HK-2 (cell line): ENCODE measurements around the gene TBXAS1.
A peak's percentile ranks its signal among the peaks of the same experiment; 100 is the strongest.
"Not testable (repeated sequence)": the region's sequence is repeated elsewhere in the genome, so short reads cannot be mapped to it uniquely, and the experiment has no call there.

ENCODE experiments used
- DNase-seq: peaks from one replicate; pipeline ENCODE4 v3.0.0-alpha.2; 2018; ENCODE audit not compliant: unreplicated experiment

Gene TBXAS1

DNA sequence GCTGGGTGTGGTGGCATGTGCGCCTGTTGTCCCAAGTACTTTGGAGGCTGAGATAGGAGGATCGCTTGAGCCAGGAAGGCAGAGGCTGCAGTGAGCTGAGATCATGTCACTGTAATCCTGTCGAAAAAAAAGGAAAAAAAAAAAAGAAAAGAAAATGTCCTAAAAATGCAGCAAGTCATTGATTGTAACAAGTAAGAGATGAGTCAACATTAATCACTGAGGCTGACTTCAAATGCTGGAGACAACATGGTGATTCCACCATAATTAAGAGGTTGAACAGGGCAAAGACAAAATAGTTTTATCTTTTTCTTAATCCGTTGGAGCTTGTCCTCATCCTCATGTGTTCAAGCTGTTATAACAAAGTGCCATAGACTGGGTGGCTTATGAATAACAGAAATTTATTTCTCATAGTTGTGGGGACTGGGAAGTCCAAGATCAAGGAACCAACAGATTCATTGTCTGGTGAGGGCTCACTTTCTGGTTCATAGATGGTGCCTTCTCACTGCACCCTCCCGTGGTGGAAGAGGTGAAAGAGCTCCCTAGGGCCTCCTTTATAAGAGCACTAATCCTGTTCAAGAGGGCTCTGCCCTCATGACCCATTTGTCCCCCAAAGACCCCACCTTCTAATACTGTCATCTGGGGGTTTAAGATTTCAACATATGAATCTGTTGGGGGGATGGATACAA lies 60.3 kb downstream of the TBXAS1 start:
- DNase-seq: no peak

DNA sequence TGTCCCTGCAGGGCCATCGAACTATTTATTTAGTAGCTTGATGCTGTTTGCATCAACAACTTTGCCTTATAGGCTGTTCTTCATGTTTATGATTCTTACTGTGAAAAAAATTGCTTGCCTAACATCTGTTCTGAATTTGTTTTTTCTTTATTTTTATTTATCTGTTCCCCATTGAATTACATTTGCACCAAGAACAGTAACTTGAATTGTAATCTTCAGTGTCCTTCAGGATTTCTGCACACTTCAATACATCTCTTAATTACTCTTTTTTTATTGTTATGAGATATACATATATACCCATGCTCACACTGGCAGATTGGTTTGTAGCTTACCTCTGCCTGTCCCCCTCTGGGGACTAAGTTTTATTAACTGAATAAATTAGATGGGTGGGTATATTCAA lies 64.4 kb downstream of the TBXAS1 start:
- DNase-seq: no peak

DNA sequence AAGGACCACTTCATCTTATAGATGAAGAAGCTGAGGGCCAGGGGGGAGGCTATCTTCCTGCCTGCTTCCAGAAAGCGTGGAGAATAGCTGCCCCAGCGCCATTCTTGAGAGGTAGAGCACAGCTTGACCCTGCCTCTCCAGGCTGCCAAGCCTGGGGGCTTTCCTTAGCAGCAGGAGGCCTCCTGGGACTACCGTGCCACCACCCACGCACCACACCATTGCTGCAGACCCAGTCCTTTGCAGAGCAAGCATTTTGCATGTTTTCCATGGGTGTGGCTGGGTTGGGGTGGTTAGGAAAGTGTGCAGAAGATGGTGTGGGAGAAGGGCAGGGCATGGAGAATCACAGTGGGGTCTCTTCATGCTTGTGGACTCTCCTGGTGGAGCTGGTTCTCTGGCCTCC lies 64.9 kb downstream of the TBXAS1 start:
- no peak for DNase-seq

DNA sequence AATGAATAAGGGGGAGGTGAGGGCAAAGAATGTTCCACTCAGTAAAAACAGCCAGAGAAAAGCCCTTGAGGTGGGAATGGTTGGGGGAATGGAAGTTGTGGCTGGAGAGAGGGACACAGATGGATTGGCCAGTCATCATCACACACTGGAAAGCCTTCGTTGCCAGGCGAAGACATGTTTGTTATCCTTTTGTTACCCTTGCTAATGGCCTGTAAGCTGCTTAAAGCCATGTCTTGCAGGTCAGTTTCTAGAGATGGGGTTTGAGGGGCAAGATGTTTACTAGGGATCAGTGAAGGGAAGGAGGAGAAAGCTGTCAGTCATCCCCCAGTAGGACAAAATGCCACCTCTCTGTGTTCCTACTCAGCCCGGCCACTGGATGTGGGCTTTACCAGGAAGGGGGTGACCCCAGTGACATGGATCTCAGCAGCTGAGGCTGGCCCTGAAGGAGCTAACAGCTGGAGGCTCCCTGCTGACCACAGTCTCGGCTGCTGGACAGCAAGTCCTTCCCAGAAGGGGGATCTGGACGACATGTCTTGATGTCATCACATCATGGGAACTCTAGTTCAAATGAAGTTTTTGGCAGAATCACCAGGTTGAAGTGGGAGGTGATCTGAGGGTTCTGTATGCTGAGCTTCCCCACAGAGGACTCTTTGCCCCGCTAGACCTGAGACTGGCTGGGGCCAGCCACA lies 66.2 kb downstream of the TBXAS1 start:
- DNase-seq: no peak

DNA sequence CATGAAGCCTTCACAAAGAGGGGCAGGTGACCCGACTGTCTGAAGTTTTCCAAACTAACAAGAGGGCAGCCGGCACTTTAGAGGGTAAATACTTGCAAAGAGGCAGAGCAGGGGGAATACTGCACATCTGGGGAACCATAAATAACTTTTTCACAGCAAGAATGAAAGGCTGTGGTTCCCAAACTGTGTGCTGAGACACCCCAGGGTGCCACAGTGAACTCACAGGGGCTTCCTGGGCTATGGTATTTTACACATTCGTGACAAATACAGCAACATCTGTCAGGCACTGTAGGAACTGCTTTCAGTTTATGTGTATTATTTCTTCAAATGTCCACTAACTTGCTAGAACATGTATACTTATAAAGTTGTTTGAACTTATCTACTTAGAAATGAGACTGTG lies 67.2 kb downstream of the TBXAS1 start:
- no peak for DNase-seq

DNA sequence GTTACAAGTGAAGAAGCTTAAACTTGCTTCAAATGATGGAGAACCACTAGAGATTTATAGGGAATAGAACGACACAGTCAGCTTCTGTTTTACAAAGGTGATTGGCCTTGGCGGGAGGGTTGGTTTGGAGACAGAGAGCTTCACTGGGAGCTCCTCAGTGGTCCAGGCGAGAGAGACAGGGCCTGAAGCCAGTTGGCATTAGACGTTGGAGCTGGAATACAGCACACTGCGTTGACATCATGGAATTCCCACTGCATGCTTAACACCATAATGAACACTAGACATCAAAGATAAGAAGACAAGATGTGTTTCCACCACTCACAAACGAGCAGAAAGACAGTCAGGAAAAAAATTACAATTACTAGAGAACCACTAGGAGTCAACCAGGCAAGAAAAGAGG lies 67.8 kb downstream of the TBXAS1 start:
- no peak for DNase-seq

DNA sequence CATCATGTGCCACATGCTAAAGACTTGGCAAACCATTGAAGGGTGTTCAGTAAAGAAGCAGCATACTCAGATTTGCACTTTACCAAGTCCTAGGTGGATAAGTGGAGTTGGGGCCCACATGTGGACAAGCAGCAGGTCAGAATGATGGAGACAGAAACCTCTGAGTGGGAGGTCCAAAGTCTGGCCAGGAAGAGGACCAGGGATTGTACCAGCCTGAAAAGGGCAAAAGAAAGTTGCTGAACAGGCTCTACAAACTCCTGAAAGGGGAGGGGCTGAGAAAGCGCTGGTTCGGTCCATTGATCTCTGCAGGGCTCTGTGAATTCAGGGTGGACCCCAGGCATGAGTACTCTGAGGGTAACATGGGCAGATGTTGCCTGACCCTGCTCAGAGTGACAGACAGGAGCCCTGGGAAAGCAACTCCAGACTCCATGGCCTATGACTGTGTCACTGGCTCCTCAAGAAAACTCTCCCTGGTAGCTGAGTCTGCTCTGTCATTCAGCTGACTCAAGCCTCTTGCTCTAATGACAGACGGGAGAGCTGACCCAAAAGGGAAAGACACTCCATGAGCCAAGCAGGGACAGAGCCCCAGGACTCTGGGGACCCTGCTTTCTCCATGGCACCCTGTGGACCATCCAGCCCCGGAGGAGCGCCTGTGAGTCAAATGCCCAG lies 68.5 kb downstream of the TBXAS1 start:
- no peak for DNase-seq

DNA sequence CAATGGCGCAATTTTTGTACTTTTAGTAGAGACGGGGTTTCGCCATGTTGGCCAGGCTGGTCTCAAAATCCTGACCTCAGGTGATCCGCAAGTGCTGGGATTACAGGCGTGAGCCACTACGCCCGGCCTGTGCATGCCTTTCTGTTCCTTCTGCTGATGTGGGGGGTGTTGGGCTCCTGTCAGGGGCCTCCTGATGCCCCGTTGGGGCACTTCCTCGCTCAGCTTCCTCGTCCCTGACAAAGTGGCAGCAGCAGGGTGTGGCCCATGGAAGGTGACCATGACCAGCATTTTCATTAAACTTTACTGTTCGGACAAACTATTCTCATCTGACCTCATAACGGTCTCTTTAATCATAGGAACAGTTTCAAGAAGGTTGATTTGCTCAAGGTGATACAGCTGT lies 69.4 kb downstream of the TBXAS1 start:
- DNase-seq: no peak

DNA sequence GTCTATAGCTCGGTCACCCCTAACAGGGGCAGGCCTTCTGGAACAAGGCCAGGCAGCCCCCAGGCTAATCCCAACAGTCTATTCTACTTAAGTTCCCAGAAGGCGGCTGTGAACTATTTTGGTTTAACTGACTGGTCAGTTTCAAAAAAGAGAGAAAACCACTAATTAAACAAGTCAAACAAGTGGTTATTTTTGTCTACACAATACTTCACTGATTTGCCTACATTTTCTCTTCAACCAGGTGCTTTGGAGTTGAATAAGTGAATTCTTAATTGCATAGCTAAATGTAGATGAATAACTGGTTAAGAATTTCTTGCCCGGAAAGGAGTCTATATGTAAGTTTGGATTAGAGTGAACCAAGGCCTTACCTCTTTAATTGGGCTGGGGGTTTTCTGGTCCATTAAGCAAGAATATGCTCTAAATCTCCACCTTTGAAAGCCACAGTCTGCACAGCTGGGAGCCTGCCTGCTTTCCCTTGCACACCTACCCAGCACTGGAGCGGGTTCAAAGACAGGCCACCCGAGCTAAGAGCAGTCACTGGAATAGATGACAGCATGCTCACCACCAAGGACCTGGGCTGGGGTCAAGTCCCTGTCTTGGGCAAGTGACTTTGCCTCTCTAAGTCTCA lies 70.4 kb downstream of the TBXAS1 start:
- DNase-seq: peak; percentile 46

DNA sequence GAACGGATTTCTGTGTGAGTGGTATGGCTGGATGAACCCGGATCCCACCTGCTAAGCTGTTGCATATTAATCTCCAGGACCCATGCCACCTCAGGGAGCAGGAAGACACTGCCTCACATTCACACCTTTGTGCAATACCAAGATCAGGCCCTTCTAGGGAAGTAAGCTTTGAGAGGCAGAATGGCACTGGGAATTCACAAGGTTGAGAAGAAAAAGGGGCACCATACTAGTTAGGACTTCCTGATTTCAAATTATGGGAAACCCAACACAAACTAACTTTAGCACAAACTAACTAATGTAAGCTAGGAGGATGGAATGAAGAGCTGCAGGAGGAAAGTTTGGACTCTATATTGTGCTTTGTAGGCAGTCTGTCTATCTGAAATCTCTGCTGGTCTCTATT lies 71.3 kb downstream of the TBXAS1 start:
- DNase-seq: no peak

DNA sequence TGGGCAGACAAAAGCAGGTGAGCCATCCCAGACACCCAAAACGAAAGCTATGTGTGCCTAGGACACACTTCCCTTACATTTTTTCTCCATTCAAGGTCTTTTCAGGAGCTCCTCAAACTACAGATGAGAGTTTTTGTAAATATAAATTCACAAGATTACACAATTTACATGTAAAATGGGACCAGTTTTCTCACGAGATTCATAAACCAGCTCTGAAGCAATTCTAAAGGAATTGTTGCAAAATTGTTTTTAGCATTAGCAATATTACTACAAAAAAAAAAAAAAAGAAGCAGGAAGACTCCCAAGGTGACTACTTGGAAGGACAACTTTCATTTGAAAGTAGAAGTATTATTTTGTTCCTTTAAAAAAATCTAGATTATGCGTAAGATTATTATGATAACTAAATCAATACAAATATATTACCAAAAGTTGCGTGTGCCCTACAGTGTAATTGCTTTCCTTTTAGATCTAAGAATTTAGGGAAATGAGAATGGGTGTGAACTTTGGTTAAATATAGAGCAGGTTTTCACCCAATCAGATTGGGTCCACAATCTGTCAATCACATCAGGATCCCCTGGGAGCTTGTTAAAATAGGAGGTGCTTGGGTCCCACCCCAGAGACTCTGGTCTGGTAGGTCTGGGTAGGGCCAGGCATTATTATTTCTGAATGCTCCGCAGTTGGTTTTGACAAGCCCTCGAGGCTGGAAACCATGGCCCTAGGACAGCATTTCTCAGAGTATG lies 72.2 kb downstream of the TBXAS1 start:
- DNase-seq: no peak

DNA sequence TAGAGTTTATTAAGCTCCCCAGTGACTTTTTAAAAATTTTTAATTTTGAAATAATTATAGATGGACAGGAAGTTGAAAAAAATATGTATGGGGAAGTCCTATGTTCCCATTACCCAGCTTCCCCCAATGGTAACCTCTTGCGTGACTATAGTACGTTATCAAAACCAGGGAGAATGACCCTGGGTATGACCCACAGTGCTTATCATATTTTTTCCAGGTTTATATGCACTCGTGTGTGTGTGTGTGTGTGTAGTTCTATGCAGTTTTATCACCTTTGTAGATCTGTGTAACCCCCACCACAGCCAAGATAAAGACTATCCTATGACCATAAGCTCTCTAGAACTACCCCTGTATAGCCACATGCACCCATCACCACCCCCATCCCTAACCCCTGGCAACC lies 72.8 kb downstream of the TBXAS1 start:
- DNase-seq: no peak

DNA sequence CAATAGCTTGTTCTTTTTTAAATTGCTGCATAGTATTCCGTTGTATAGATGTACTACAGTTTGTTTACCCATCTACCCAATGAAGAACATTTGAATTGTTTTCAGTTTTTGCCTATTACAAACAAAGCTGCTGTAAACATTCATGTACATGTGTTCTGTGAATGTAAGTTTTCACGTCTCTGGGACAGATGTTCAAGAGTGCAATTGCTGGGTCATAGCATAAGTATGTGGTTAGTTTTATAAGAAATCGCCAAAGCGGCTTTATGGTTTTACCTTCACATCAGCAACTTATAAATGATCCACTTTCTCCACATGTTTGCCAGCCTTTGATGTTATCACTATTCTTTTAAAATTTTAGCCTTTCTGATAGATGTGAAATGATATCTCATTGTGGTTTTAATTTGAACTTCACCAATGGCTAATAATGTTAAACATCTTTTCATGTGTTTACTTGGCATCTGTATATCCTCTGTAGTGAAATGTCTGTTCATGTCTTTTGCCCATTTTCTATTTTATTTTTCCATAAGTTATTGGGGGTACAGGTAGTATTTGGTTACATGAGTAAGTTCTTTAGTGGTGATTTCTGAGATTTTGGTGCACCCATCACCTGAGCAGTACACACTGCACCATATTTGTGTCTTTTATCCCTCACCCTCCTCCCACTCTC lies 73.5 kb downstream of the TBXAS1 start:
- DNase-seq: no peak

DNA sequence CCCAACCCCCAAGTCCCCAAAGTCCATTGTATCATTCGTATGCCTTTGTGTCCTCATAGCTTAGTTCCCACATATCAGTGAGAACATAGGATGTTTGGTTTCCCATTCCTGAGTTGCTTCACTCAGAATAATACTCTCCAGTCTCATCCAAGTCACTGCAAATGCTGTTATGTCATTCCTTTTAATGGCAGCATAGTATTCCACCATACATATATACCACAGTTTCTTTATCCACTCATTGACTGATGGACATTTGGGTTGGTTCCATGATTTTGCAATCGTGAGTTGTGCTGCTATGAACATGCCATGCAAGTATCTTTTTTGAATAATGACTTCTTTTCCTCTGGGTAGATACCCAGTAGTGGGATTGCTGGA lies 74.0 kb downstream of the TBXAS1 start:
- not testable (repeated sequence) for DNase-seq

DNA sequence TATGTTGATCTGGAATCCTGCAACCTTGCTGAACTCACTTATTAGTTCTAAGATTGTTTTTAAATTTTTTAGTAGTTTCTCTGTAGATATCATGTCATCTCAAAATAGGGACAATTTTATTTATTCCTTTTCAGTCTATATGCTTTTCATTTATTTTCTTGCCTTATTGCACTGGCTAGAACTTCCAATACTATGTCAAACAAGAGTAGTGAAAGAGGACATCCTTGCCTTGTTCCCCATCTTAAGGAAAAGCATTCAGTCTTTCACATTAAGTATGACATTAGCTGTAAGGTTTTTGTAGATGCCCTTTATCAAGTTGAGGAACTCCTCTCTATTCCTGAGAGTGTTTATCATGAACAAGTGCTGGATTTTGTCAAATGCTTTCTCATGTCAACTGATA lies 77.8 kb downstream of the TBXAS1 start:
- DNase-seq: no peak

DNA sequence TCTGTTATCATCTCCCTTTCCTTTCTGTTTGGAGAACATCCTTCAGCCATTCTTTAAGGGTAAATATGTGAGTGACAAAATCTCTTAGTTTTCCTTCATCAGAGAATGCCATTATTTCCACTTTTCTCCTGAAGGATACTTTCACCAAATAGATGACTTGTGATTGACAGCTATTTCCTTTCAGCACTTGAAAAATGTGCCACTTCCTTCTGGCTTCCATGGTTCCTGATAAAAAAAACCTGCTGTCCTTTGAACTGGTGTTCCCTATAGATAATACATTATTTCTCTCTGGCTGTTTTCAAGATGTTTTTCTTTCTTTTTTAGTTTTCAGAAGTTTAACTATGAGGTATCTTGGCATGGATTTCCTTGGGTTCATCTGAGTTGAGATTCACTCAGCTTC lies 79.7 kb downstream of the TBXAS1 start:
- no peak for DNase-seq

DNA sequence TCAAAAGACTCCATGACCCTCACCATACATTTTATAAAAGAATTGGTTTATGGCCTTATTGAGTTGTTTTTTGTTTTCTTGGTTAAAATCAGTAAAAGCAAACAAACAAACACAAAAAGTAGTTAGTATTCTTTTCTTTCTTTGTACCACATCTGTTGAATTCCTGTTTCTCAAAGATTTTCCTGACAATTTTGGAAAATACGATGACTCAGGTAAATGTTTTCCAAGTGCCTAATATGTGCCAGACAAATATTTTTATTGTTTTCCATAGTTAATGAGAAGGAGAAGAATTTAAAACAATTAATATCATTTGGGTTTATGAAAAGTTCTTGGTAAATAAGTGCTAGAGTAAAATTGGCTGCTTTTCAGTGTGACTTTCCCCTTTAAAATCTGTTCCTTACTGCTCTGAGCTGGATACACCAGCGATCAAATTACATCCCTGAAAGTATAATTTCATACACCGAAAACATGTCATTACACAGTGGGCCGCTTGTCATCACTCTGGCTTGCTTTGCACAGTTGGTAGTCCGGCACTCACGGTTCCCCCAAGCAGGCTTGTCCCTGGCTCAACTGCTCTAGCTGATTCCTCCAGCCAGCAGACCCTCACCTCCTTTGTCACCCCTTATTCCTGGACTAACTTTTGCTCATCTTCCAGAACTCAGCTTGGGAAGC lies 80.5 kb downstream of the TBXAS1 start:
- no peak for DNase-seq

DNA sequence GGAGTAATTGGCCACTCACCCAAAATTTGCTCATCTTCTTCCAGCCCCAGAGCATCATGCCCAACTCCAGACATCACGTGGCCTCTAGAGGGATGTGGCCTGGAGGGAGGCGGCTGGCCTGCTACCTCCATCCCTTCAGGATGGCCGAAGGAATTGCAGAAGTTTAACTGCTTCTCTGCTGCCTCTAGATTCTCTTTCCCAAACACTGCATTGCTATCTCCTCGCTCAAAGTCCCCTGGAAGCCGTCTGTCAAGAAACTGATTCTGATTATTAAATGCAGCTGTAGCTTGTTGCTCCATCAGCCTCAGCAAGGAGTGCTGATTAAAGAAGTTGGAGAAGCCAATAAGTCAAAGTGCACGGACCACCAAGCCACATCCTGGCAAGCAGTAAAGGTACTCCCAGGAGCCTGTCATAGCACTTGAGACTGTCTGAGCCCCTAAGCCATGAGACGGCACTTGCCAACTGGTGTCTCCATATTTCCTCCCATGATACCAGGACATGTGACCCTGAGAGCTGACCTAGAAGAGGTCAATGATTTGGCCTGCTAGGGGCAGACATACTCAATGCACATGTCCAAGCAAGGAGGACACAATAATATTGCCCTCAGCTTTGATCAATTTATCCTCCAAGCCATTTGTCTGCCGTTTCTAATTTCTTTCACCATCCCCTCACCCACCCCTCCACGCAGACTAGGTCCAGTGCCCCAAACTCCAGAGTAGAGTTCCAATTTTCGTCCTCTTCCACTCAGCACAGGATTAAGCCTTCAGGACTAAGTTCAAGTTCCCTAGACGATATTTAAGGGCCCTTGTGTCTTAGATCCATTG lies 84.2 kb downstream of the TBXAS1 start:
- no peak for DNase-seq

DNA sequence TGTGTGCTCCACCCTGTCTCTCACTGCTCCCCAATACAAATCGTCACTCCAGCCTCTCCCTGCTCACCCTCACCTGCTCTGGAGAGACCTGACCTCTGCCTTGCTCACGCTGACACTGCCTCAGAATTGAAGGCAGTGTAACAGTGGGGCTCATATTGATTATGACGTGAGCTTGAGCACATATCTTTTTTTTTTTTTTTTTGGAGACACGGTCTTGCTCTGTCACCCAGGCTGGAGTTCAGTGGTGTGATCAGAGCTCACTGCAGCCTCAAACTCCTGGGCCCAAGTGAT lies 84.7 kb downstream of the TBXAS1 start:
- no peak for DNase-seq
